Neutrophil (primary cell): ENCODE data around the gene KARS1.

ENCODE experiments used
- H3K27ac ChIP-seq: fragments of 200-600 bp; sonication (generic); 2 replicates; pipeline ENCODE4 v1.5.1; 2016; ENCODE audit warnings: mild to moderate bottlenecking, moderate library complexity
- H3K27me3 ChIP-seq: fragments of 200-600 bp; sonication (generic); 2 replicates; pipeline ENCODE4 v1.6.0; 2016; ENCODE audit warnings: mild to moderate bottlenecking
- H3K36me3 ChIP-seq: fragments of 200-600 bp; sonication (generic); 2 replicates; pipeline ENCODE4 v1.5.1; 2017
- H3K4me1 ChIP-seq, 2 experiments: fragments of 200-600 bp in 1 of 2; sonication (generic) in 1 of 2; 1 replicate in 1 of 2; 2 replicates in 1 of 2; pipeline versions ENCODE4 v1.5.1 to v1.6.1; 2013 to 2016; ENCODE audit warnings: low read depth in 1 of 2, low read length in 1 of 2, mild to moderate bottlenecking in 1 of 2, moderate library complexity in 1 of 2; ENCODE audit not compliant: control insufficient read depth in 1 of 2, insufficient read depth in 1 of 2
- H3K4me3 ChIP-seq, 2 experiments: fragments of 200-600 bp in 1 of 2; sonication (generic) in 1 of 2; 1 replicate in 1 of 2; 2 replicates in 1 of 2; pipeline ENCODE4 v1.5.1; 2013 to 2016; ENCODE audit warnings: low read depth in 1 of 2, low read length in 1 of 2, mild to moderate bottlenecking in 1 of 2, moderate library complexity in 1 of 2
- H3K9me3 ChIP-seq: fragments of 200-600 bp; sonication (generic); 2 replicates; pipeline ENCODE4 v1.5.1; 2016
- TF ChIP-seq, protein P1 (sequence below): fragments of 200-600 bp; sonication (generic); IDR thresholded peaks from 2 replicates; pipeline ENCODE4 v1.5.1; 2016; ENCODE audit warnings: antibody characterized with exemption

The KARS1 gene

DNA sequence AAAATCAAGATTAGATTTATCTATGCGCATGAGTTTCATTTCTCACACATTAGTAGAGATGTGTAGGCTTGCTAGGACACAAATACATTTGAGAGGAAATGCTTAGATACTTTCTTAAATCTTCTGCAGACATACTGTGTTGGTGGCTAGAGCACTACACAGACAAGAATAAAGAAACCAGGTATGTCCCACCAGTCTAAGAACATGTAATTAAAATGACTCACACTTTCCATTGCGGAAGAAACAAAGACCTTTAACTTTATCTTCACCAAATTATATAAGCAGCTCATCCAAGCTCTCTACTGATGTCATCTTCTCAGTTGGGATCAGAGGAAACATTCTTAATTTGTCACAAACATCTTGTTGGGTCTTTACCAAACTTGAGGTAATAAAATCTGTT, 68.7 kb downstream of the KARS1 start:
- H3K27me3 ChIP-seq = no peaks in the 10 kb centered on the region
- no peaks in the 10 kb centered on the region for H3K9me3 ChIP-seq
- H3K27ac ChIP-seq = no peak overlapping the region
- H3K4me3 ChIP-seq = no peak overlapping the region
- peaks cover 70% of the 10 kb centered on the region for H3K36me3 ChIP-seq
- no peaks in the 10 kb centered on the region for H3K4me1 ChIP-seq
- TF ChIP-seq, protein P1, sequence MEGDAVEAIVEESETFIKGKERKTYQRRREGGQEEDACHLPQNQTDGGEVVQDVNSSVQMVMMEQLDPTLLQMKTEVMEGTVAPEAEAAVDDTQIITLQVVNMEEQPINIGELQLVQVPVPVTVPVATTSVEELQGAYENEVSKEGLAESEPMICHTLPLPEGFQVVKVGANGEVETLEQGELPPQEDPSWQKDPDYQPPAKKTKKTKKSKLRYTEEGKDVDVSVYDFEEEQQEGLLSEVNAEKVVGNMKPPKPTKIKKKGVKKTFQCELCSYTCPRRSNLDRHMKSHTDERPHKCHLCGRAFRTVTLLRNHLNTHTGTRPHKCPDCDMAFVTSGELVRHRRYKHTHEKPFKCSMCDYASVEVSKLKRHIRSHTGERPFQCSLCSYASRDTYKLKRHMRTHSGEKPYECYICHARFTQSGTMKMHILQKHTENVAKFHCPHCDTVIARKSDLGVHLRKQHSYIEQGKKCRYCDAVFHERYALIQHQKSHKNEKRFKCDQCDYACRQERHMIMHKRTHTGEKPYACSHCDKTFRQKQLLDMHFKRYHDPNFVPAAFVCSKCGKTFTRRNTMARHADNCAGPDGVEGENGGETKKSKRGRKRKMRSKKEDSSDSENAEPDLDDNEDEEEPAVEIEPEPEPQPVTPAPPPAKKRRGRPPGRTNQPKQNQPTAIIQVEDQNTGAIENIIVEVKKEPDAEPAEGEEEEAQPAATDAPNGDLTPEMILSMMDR = no peak

DNA sequence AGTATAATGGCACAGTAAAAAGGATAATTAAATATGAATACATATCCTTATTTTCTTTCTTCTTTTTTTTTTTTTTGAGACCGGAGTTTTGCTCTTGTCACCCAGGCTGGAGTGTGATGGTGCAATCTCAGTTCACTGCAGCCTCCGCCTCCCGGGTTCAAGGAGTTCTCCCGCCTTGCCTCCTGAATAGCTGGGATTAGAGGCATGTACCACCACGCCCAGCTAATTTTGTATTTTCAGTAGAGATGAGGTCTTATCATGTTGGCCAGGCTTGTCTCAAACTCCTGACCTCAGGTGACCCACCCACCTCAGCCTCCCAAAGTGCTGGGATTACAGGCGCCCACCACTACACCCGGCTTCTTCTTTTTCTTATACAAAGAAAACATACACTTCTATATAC, 69.3 kb downstream of the KARS1 start:
- H3K36me3 ChIP-seq = peaks cover 75% of the 10 kb centered on the region
- H3K9me3 ChIP-seq = no peaks in the 10 kb centered on the region
- no peak overlapping the region for H3K4me3 ChIP-seq
- H3K4me1 ChIP-seq = peaks cover 0 to 4% of the 10 kb centered on the region in 2 experiments
- no peak overlapping the region for H3K27ac ChIP-seq
- TF ChIP-seq, protein P1 = no peak
- H3K27me3 ChIP-seq = no peaks in the 10 kb centered on the region
